GM10248 (cell line): ENCODE measurements around the gene RSBN1L.
"Not testable (repeated sequence)": the region's sequence is repeated elsewhere in the genome, so short reads cannot be mapped to it uniquely, and the experiment has no call there.

ENCODE experiments used
- CTCF ChIA-PET: fragments of 300-600 bp; sonication (Branson Sonifier 250); formaldehyde crosslinking; extraction: SDS; loops from one replicate; lab custom pipeline; 2021; ENCODE audit warnings: antibody characterized with exemption; lab: Yijun Ruan, JAX
- POLR2A ChIA-PET: fragments of 350-650 bp; sonication (Branson Sonifier 250); formaldehyde crosslinking; extraction: SDS; loops from one replicate; lab custom pipeline; 2020; ENCODE audit warnings: antibody characterized with exemption; lab: Yijun Ruan, JAX
- DNase-seq: peaks from one replicate; pipeline ENCODE4 v3.0.0; 2012; ENCODE audit errors: extremely low spot score
- CTCF ChIP-seq: IDR thresholded peaks from 2 replicates; pipeline ENCODE4 v1.5.1; 2012; ENCODE audit warnings: mild to moderate bottlenecking, low read depth; ENCODE audit errors: extremely low read depth, missing control alignments, control extremely low read depth

Gene RSBN1L

GRCh38 chr7:77783111-77783510 lies 86.9 kb downstream of the RSBN1L start:
- ChIA-PET CTCF (interaction anchor here (0.7 to 1.9 kb wide), 4 partner anchors 8 to 24 kb away, joined by 3 to 6 read pairs (median 4); no protein-coding TSS in a partner anchor), POLR2A (no interaction called here)
- TF ChIP-seq CTCF: no peak

GRCh38 chr7:77783545-77783944 lies 87.3 kb downstream of the RSBN1L start:
- ChIA-PET CTCF (interaction anchor here (0.7 to 1.9 kb wide), 4 partner anchors 9 to 24 kb away, joined by 3 to 6 read pairs (median 4); no protein-coding TSS in a partner anchor), POLR2A (no interaction called here)
- no peak for DNase-seq
- no peak for TF ChIP-seq CTCF

More at GRCh38 chr7:77783111-77783510, 86.9 kb downstream of the RSBN1L start:
- no peak for DNase-seq

GRCh38 chr7:77784426-77784825 lies 88.2 kb downstream of the RSBN1L start:
- CTCF ChIA-PET: interaction anchor here (1.9 kb wide), 1 partner anchor 8 kb away, joined by 6 read pairs; no protein-coding TSS in a partner anchor
- POLR2A ChIA-PET, DNase-seq: not testable (repeated sequence)

- no peak for DNase-seq
- CTCF ChIA-PET: interaction anchor here (0.8 to 1.1 kb wide), 2 partner anchors 90 to 135 kb away, joined by 3 read pairs; partner anchors contain the start of gene RSBN1L
- no peak for TF ChIP-seq CTCF
These were observed 89.8 kb downstream of the RSBN1L start for GRCh38 chr7:77786018-77786417.

GRCh38 chr7:77786741-77787140 lies 90.5 kb downstream of the RSBN1L start:
- DNase-seq: no peak
- POLR2A ChIA-PET: no interaction called here
- CTCF ChIA-PET: interaction anchor here (0.8 to 1.1 kb wide), 2 partner anchors 91 to 136 kb away, joined by 3 read pairs; partner anchors contain the start of gene RSBN1L
- TF ChIP-seq CTCF: no peak

More at GRCh38 chr7:77786018-77786417, 89.8 kb downstream of the RSBN1L start:
- POLR2A ChIA-PET: no interaction called here

GRCh38 chr7:77788327-77788902 lies 92.2 kb downstream of the RSBN1L start:
- ChIA-PET CTCF (interaction anchor here (1.1 to 1.7 kb wide), 5 partner anchors 9 to 144 kb away, joined by 3 to 5 read pairs (median 4); partner anchors contain the start of genes PHTF2 and TMEM60), POLR2A (no interaction called here)
- no peak for DNase-seq
- no peak for TF ChIP-seq CTCF

GRCh38 chr7:77791336-77791735 lies 95.1 kb downstream of the RSBN1L start:
- DNase-seq: no peak
- ChIA-PET CTCF (interaction anchor here (1.0 kb wide), 1 partner anchor 139 kb away, joined by 3 read pairs; no protein-coding TSS in a partner anchor), POLR2A (no interaction called here)
- no peak for TF ChIP-seq CTCF
